HG03066 (cell line): Measurements from ENCODE around the gene ALDH16A1.
A peak's percentile ranks its signal among the peaks of the same experiment; 100 is the strongest.
"Not testable (repeated sequence)": the region's sequence is repeated elsewhere in the genome, so short reads cannot be mapped to it uniquely, and the experiment has no call there.

Experiments used
- ATAC-seq: cut with Tn5 transposase; IDR thresholded peaks from one replicate; pipeline ENCODE4 v1.9.1; 2021; ENCODE audit warnings: low read depth; ENCODE audit not compliant: unreplicated experiment

The ALDH16A1 gene

GRCh38 chr19:49439836-49440235, 13.2 kb upstream of the ALDH16A1 start:
- ATAC-seq, result no peak

DNA sequence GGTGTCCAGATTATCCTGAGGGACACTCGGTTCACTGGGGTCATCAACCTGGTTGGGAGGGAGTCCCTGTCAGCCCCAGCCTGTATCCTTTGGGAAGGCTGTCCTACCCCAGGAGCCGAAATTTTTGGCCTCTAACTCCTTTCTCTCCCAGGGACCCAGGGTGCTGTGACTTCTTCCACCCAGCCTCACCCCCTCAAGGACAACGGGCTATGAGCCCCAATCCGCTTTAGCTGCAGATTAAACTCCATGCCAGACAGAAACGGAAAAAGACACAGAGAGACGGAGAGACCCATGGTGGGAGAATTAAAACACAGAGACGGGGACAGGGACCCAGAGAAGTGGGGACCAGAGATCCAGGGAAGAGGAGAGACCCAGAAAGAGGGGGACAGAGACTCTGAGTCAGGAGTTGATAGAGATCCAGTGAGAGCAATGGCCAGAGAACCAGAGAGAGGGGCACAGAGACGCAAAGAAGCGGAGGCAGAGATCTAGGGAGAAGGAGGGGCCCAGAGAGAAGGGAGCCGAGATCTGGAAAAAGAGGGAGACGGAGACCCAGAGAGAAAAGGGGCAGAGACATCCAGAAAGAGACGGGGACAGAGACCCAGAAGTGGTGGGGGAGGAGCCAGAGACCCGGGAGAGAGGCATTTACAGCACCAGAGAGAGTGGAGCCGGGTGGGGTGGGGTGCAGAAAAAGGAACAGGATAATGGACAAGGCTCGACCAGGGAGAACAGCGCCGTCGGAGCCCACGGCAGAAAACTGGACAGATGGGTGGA, 12.4 kb upstream of the ALDH16A1 start:
- no peak for ATAC-seq

DNA sequence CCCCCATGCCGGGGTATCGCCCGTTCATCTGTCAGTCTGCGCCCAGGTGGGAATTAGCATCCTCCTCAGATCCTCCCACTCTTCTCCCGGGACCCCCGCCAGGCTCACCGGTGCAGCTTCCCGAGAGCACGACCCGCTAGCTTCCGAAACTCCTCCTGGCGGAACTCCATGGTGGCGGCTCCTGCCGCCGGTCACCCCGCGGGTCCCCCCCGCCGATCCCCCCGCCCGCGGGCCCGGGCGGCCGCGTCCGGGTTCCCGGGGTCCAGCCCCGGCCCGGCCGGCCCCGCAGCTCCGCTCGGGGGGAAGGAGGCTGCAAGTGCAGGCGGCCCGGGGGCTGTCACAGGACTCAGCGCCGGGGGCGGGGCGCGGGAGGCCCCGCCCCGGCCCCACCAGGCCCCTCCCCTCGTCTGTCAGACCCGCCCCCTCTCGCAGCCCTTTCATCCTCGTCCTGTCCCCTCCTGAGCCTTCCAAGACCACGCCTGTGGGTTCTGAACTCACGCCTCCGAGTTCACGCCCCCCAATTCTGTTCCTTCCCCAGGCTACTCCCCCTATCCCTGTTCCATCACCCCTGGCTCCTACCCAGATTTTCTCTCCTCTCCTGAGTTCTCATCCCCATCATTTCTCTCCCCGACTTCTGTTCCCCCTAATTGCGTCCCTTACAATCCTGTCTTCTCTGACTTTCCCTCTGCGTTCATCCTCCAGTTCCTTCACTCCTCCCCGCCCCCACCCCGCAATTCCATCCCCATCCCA, 11.6 kb upstream of the ALDH16A1 start, which contains the start of gene SLC17A7:
TSS of gene SLC17A7 (minus strand) at position 318 of the 750 bp plus-strand sequence. CDS start at position 170, 148 bp downstream.
- no peak for ATAC-seq

DNA sequence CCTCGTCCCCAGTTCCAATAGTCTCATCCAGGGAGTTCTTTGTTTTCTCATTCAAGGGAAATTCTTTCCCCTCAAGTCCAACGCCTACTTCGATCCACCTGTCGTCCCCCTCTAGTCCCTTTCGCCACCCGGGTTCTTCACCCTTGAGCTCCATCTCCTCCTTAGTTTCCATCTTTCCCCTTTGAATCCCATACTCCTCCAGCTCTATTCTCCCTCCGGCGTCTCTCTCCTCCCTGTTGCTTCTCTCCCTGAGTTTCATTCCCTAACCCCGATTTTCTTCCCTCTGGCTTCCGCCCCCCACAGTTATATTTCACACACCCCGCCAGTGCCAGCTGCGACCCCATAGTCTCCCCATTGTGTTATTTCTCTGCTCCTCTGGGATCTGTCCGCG, 11.1 kb upstream of the ALDH16A1 start:
- no peak for ATAC-seq

GRCh38 chr19:49442354-49442753, 10.7 kb upstream of the ALDH16A1 start:
- ATAC-seq, result no peak

GRCh38 chr19:49442771-49443365, 10.2 kb upstream of the ALDH16A1 start:
- ATAC-seq, result peak; percentile 9

- ATAC-seq, result peak; percentile 84
Observed at GRCh38 chr19:49443366-49444099, 9.5 kb upstream of the ALDH16A1 start.

DNA sequence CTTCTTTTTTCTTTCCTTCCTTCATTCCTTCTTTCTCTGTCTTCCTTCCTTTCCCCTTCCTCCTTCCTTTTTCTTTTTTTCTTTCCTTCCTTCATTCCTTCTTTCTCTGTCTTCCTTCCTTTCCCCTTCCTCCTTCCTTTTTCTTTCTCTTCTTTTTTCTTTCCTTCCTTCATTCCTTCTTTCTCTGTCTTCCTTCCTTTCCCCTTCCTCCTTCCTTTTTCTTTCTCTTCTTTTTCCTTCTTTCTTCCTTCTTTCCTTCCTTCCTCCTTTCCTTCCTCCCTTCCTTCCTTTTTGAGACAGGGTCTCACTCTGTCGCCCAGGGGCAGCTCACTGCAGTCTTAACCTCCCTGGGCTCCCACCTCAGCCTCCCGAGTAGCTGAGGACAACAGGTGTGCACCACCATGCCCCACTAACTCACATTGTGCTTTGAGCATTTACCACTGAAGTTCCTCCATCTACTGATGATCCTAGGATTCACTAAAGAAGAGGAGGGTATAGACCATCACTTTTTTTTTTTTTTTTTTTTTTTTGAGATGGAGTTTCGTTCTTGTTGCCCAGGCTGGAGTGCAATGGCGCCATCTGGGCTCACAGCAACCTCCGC, 8.8 kb upstream of the ALDH16A1 start:
- not testable (repeated sequence) for ATAC-seq

DNA sequence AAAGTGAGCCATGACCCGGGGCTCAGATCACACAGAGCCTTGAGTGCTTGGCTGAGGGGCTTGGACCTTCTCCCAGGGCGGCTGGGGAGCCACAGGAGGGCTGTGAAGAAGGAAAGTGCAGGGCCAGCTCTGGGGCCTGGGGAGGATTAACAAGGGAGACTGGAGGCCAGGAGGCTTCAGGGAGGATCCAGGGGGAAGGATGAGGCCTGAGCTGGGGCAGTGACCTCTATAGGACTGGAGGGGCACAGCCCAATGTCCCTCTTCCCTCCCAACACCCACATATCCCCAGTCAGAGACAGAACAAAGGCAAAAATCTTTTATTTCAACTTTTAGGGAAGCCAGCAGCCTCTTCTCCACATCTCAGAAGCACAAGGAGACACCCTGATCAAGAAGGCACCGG, 7.0 kb upstream of the ALDH16A1 start:
- no peak for ATAC-seq

DNA sequence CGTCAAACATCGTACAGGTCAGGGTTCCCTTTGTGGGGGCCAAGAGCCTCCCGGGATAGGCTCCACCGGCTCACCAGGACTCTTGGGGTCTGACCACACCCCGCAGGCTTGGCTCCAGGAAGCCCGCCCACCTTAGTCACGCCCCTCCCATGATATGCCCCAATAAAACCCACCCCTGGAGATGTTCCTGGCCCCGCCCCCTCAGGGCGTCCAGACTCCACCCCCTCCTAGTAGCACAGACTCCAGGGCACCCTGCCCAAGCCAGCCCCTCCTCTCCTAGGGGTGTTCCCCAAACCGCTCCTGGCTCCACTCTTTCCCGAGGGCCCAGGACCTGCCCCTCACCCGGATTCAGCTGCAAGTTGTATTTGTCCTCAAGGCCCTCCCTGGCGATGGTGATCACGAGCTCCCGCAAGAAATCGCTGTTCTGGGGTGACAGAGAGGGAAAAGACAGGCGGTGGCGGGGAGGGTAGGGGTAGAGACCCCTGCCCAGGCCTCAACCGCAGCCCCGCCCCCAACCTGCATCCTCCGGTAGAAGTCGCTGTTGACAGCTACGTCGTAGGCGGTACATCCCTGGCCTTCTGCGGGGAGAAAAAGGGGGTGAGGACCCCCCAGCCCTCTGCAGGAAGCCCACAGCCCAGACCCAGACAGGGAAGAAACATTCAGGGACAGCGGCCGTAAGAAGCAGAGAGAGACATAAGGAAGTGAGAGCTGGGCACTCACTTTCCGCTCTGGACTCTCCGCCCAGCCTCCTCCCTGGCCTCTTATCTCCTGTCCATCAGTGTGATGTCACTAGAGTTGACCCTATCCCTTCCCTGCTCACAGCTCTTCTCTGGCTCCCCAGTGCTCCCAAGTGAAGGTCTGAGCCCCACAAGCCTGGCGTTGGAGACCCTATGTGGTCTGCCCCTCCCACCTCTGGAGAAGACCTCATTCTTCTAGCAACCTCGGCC, 5.3 kb upstream of the ALDH16A1 start:
- ATAC-seq, result no peak

DNA sequence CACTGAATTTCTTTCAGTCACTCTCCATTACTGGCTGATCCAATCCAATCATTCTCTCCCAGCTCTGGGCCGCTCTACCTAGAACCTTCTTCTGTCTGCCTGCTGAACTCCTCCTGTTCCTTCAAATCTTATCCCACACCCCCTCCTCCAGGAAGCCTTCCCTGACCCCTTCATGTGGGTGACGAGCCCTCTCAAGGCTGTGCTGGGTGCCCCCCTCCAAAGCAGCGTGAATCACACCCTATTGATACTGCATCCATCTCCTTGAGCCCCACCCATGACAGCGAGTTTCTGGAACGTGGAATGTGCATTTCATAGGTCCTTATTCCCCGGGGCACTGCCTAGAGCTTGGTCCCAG, 4.6 kb upstream of the ALDH16A1 start:
- no peak for ATAC-seq

DNA sequence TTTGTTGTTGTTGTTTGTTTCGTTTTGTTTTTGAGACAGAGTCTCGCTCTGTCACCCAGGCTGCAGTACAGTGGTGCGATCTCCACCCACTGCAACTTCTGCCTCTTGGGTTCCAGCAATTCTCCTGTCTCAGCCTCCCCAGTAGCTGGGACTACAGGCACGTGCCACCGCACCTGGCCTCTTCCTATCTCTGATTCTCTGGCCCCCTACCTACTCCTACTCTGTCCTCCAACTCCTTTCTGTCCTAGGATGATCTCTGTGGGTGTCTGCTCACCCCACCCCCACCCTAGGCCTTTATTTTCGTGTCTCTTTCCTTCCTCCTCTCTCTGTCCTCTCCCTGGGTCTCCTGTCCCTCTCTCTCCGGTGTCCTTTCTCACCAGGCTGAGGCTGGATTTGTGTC, 2.6 kb upstream of the ALDH16A1 start:
- no peak for ATAC-seq

- peak; percentile 50 for ATAC-seq
Observed at GRCh38 chr19:49451430-49452181, 1.4 kb upstream of the ALDH16A1 start, which contains the start of gene PIH1D1. Gene PIH1D1, minus strand, starts transcription at chr19:49451814. Its CDS starts 240 bp downstream, at chr19:49451574.

GRCh38 chr19:49453757-49454240, 774 bp downstream of the ALDH16A1 start:
- ATAC-seq, result no peak

DNA sequence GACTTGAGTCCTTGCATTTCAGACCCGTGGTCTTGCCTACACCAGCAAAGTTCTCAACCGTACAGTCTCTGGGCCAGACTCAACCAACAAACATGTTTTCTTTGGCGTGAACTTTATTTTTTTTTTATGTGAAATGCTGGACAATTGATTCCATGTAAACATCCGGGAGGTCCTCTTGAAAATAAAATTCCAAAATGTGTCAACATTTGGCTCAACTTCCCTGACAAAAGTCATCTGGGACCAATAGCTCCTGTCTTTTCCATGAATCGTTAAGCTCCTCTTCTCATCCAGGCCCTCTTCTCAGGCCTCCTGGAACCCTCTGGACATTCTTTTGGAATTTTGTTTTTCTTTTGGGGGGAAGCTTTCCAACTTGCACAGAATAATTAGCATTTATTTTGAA, 2.7 kb downstream of the ALDH16A1 start:
- no peak for ATAC-seq

GRCh38 chr19:49456326-49456725, 3.3 kb downstream of the ALDH16A1 start:
- ATAC-seq, result no peak

DNA sequence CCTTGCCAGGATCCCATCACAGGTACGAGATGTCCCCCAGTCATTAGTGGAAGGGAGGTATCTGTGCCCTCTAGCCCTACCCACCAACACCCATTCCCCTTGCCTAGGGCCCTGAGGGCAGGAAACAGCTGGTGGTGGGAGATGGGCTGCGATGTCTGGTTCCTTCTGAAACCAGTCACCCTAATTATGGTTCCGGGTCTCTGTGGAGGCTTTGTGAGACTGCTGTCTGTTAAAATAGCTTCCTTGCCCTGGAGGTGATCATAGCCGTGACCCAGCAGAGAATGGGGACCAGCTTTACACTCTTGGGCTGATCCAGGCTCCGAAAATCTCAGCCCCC, 5.5 kb downstream of the ALDH16A1 start:
- ATAC-seq, result no peak

- no peak for ATAC-seq
Observed at GRCh38 chr19:49459388-49459787, 6.4 kb downstream of the ALDH16A1 start.

GRCh38 chr19:49461130-49461529, 8.1 kb downstream of the ALDH16A1 start:
- ATAC-seq, result not testable (repeated sequence)
